ENCODE data around the gene KDM6A. TPM values are rescaled to one million over a fixed set of nuclear protein-coding genes. Genes with fewer than 3 reads are reported as not detected.
"Not testable (repeated sequence)": the region's sequence is repeated elsewhere in the genome, so short reads cannot be mapped to it uniquely, and the experiment has no call there.

The KDM6A gene
- total RNA-seq, 1 experiment from 2014 or later = 21.0 TPM

GRCh38 chrX:45036161-45036560 lies 163.2 kb downstream of the KDM6A start:
- Histone ChIP-seq H3K9ac (ENCODE audit: low read length) (no peak overlapping the region), H4K20me1 (ENCODE audit: insufficient read depth) (no peaks in the 10 kb centered on the region), H3K4me1 (ENCODE audit: control insufficient read depth in 1 of 2, insufficient read depth in 2 of 2, low read length in 2 of 2) (no peaks in the 10 kb centered on the region), H3K27me3 (ENCODE audit: insufficient read depth, low read length) (no peaks in the 10 kb centered on the region), H3K4me2 (ENCODE audit: low read length) (no peak overlapping the region), H3K4me3 (replicated peaks in 1 of 2; ENCODE audit: low read depth in 1 of 2, low read length in 2 of 2) (no peak overlapping the region), H3K27ac (ENCODE audit: low read depth, low read length) (no peak overlapping the region), H3K9me2 (ENCODE audit: insufficient read depth) (no peaks in the 10 kb centered on the region), H2AFZ (ENCODE audit: low read depth, low read length, poor library complexity, severe bottlenecking) (no peak overlapping the region), H3K36me3 (ENCODE audit: control insufficient read depth in 1 of 2, insufficient read depth in 2 of 2, low read length in 2 of 2) (no peaks in the 10 kb centered on the region), H3K9me3 (ENCODE audit: control insufficient read depth in 1 of 2, insufficient read depth in 1 of 2, low read depth in 1 of 2, low read length in 2 of 2) (no peaks in the 10 kb centered on the region), H3K79me2 (ENCODE audit: insufficient read depth, low read length) (peaks cover 33% of the 10 kb centered on the region)
- no peak for TF ChIP-seq SRF (IDR thresholded peaks at IDR 0.05; ENCODE audit: low read depth)
- no peak for TF ChIP-seq ATF3 (IDR thresholded peaks at IDR 0.05)
- no peak for TF ChIP-seq EZH2 (IDR thresholded peaks at IDR 0.05)
- TF ChIP-seq SP1 (IDR thresholded peaks at IDR 0.05; ENCODE audit: low read depth) = no peak
- TF ChIP-seq REST (IDR thresholded peaks at IDR 0.05; ENCODE audit: low read depth) = no peak
- TF ChIP-seq MAX (IDR thresholded peaks at IDR 0.05) = no peak
- no peak for TF ChIP-seq ZBTB33 (IDR thresholded peaks at IDR 0.05; ENCODE audit: extremely low read depth, insufficient replicate concordance, low read length)
- no peak for TF ChIP-seq TCF7L2 (IDR thresholded peaks at IDR 0.05; ENCODE audit: borderline replicate concordance, extremely low read depth, insufficient read depth, insufficient read length)
- TF ChIP-seq ELF1 (IDR thresholded peaks at IDR 0.05; ENCODE audit: borderline replicate concordance, low read depth) = no peak
- TF ChIP-seq ZFX (IDR thresholded peaks at IDR 0.05) = no peak
- no peak for TF ChIP-seq CEBPB (IDR thresholded peaks at IDR 0.05; ENCODE audit: low read depth)
- no peak for TF ChIP-seq EGR1 (IDR thresholded peaks at IDR 0.05; ENCODE audit: low read depth)
- TF ChIP-seq JUND (IDR thresholded peaks at IDR 0.05) = no peak
- TF ChIP-seq CBX3 (IDR thresholded peaks at IDR 0.05; ENCODE audit: low read depth) = no peak
- TF ChIP-seq YY1 (IDR thresholded peaks at IDR 0.05; ENCODE audit: extremely low read depth, insufficient replicate concordance, low read depth, low read length) = no peak
- no peak for TF ChIP-seq SIN3A (IDR thresholded peaks at IDR 0.05; ENCODE audit: low read depth)
- ATAC-seq (no peak), DNase-seq (ENCODE audit: low read depth, low spot score) (no peak)
- no TSS peak for BruUV-seq (replicated peaks)
- RAD21 ChIA-PET (ENCODE audit: low non-redundant PET in 1 of 2, low total read pairs in 2 of 2, uncharacterized antibody in 2 of 2, unreplicated experiment in 2 of 2) = no interaction called here
- CTCF ChIA-PET = no interaction called here
- intact Hi-C loops (cut with micrococcal nuclease) = no loop called here
- POLR2A ChIA-PET = no interaction called here

- H3K27ac ChIP-seq (ENCODE audit: low read depth, low read length); H3K9me2 ChIP-seq (ENCODE audit: insufficient read depth); H3K9me3 ChIP-seq (ENCODE audit: control insufficient read depth in 1 of 2, insufficient read depth in 1 of 2, low read depth in 1 of 2, low read length in 2 of 2); H4K20me1 ChIP-seq (ENCODE audit: insufficient read depth); H3K36me3 ChIP-seq (ENCODE audit: control insufficient read depth in 1 of 2, insufficient read depth in 2 of 2, low read length in 2 of 2); CTCF ChIA-PET; H3K27me3 ChIP-seq (ENCODE audit: insufficient read depth, low read length); H2AFZ ChIP-seq (ENCODE audit: low read depth, low read length, poor library complexity, severe bottlenecking); H3K4me1 ChIP-seq (ENCODE audit: control insufficient read depth in 1 of 2, insufficient read depth in 2 of 2, low read length in 2 of 2); POLR2A ChIA-PET; DNase-seq (ENCODE audit: low read depth, low spot score); ATAC-seq; BruUV-seq (replicated peaks); H3K4me3 ChIP-seq (replicated peaks in 1 of 2; ENCODE audit: low read depth in 1 of 2, low read length in 2 of 2); H3K9ac ChIP-seq (ENCODE audit: low read length); H3K4me2 ChIP-seq (ENCODE audit: low read length); RAD21 ChIA-PET (ENCODE audit: low non-redundant PET in 1 of 2, low total read pairs in 2 of 2, uncharacterized antibody in 2 of 2, unreplicated experiment in 2 of 2); H3K79me2 ChIP-seq (ENCODE audit: insufficient read depth, low read length); intact Hi-C loops (cut with micrococcal nuclease): not testable (repeated sequence)
These were observed 167.1 kb downstream of the KDM6A start for GRCh38 chrX:45040137-45040536.

Measured in HCT116 (cell line).